K562 (cell line): ENCODE data around the gene NF1.

Source experiments
- CBX3 ChIP-seq, 2 experiments: IDR thresholded peaks; 1 replicate in 1 of 2; 2 replicates in 1 of 2; pipeline ENCODE4 v1.6.1; 2012; ENCODE audit warnings: inconsistent platforms in 2 of 2, low read length in 2 of 2, borderline replicate concordance in 1 of 2, control low read depth in 1 of 2
- CTCF ChIP-seq, 3 experiments: IDR thresholded peaks in 2 of 3; conservative IDR thresholded peaks in 1 of 3; 2 replicates each; pipeline ENCODE4 v1.5.1; 2011 to 2012; ENCODE audit warnings: low read length in 3 of 3, mild to moderate bottlenecking in 3 of 3, control low read depth in 2 of 3, improper control_type of control experiment in 1 of 3, inconsistent platforms in 1 of 3, low read depth in 1 of 3, mixed read lengths in 1 of 3, moderate library complexity in 1 of 3; ENCODE audit not compliant: insufficient read depth in 2 of 3
- GABPA ChIP-seq: fragments of 200-800 bp; sonication (Bioruptor generic); conservative IDR thresholded peaks from 2 replicates; pipeline ENCODE4 v1.6.1; 2016; ENCODE audit warnings: low read depth, missing genetic modification characterization, missing compliant biosample characterization
- HBP1 ChIP-seq: fragments of 450-650 bp; formaldehyde crosslinking; IDR thresholded peaks from 2 replicates; pipeline ENCODE4 v1.4.0; 2022; ENCODE audit warnings: missing genetic modification characterization
- ILF3 ChIP-seq: fragments of 450-650 bp; IDR thresholded peaks from 2 replicates; pipeline ENCODE4 v1.6.1; 2018; ENCODE audit warnings: antibody characterized with exemption, mild to moderate bottlenecking, moderate library complexity, borderline replicate concordance
- KDM1A ChIP-seq, 2 experiments: fragments of 450-650 bp; IDR thresholded peaks; 2 replicates each; pipeline ENCODE4 v1.6.1; 2016; ENCODE audit warnings: mild to moderate bottlenecking in 2 of 2
- NR2C2 ChIP-seq, 2 experiments: fragments of 200-800 bp in 1 of 2; sonication (Bioruptor generic) in 1 of 2; sonication (generic) in 1 of 2; formaldehyde crosslinking in 1 of 2; IDR thresholded peaks; 2 replicates each; pipeline versions ENCODE4 v1.6.1 to v1.8.0; 2016 to 2022; ENCODE audit warnings: mild to moderate bottlenecking in 1 of 2, missing compliant biosample characterization in 1 of 2, missing genetic modification characterization in 1 of 2, missing genetic modification reagents in 1 of 2
- PHF8 ChIP-seq: fragments of 200-600 bp; sonication (generic); IDR thresholded peaks from 2 replicates; pipeline ENCODE4 v1.6.1; 2012; ENCODE audit warnings: mixed run types, mild to moderate bottlenecking, inconsistent platforms, low read length, moderate library complexity, borderline replicate concordance
- POLR2AphosphoS5 ChIP-seq: IDR thresholded peaks from 2 replicates; pipeline ENCODE4 v1.6.1; 2011; ENCODE audit warnings: mild to moderate bottlenecking, low read depth, low read length, moderate library complexity; ENCODE audit not compliant: control insufficient read depth, insufficient read depth
- USF1 ChIP-seq: sonication (generic); formaldehyde crosslinking; IDR thresholded peaks from 2 replicates; pipeline ENCODE4 v1.9.0; 2022; ENCODE audit warnings: mild to moderate bottlenecking, missing genetic modification reagents
- ZNF184 ChIP-seq: sonication (generic); formaldehyde crosslinking; IDR thresholded peaks from 2 replicates; pipeline ENCODE4 v1.5.0; 2020; ENCODE audit warnings: missing genetic modification reagents
- ZNF263 ChIP-seq: sonication (generic); formaldehyde crosslinking; IDR thresholded peaks from 2 replicates; pipeline ENCODE4 v1.8.0; 2022; ENCODE audit warnings: mild to moderate bottlenecking, missing genetic modification reagents, borderline replicate concordance
- ZNF274 ChIP-seq: IDR thresholded peaks from 2 replicates; pipeline ENCODE4 v1.6.1; 2011; ENCODE audit warnings: low read depth, mild to moderate bottlenecking, low read length, moderate library complexity, borderline replicate concordance

- no peak for TF ChIP-seq POLR2AphosphoS5
- no peak for TF ChIP-seq CBX3 (IDR thresholded peaks at IDR 0.05; ENCODE audit: borderline replicate concordance in 1 of 2, low read length in 2 of 2)
- TF ChIP-seq USF1, result no peak
- no peak for TF ChIP-seq HBP1 (CRISPR knock-in tag)
- TF ChIP-seq ZNF274, result no peak
- TF ChIP-seq KDM1A (IDR thresholded peaks at IDR 0.05), result no peak
- no peak for TF ChIP-seq ZNF184
- no peak for TF ChIP-seq CTCF (IDR thresholded peaks at IDR 0.05 in 2 of 3, conservative IDR thresholded peaks at IDR 0.05 in 1 of 3; ENCODE audit: insufficient read depth in 2 of 3, low read depth in 1 of 3, low read length in 3 of 3)
- TF ChIP-seq ILF3, result no peak
- TF ChIP-seq GABPA, result no peak
- TF ChIP-seq NR2C2 (CRISPR knock-in tag; IDR thresholded peaks at IDR 0.05), result no peak
- TF ChIP-seq NR2C2 (tag; IDR thresholded peaks at IDR 0.05), result no peak
- TF ChIP-seq ZNF263 (CRISPR knock-in tag), result no peak
- no peak for TF ChIP-seq PHF8
Observed at GRCh38 chr17:31369266-31369665, 274.5 kb downstream of the NF1 start.
